NCI-H510A treated with DMSO at 0.1 percent for 48 hours (cell line): Measurements from ENCODE around the gene S100A7A.

Experiments
- DNase-seq: peaks from one replicate; lab custom pipeline; 2025; lab: John Stamatoyannopoulos, UW

S100A7A gene

DNA sequence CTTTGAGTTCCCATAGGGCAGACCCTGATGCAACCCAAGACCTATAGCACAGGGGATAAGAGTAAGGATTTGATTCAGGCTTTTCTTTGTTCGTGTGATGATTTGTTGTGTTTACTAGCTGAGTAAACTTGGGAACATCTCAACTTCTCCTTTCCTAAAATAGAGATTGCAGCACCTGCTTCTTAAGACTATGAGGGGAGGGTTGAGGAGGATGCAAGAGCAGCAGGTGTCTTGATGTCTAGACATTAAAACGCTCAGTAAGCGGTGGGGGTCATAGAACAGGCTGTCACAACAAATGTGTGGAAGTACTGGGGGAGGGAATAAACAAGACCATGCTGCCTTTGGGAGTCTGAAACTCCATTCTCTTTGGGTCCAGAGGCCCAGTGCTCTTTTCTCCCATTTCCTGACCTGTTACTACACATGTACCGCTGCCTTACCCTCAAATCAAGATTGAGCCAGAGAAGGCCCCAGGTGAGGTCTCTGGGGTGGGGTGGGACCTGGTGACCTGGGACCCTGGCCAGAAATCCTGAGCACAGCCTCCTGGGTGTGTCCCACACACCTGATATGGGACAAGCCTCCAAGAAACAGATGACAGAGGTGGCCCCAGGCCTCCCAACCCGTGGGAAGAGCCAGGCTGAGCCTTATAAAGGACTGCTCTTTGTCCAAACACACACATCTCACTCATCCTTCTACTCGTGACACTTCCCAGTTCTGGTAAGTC is at the start of gene S100A7A:
Gene S100A7A (plus strand): TSS at position 671 of the 721 bp plus-strand sequence. CDS start 1,563 bp downstream, outside the sequence.
- no peak for DNase-seq

DNA sequence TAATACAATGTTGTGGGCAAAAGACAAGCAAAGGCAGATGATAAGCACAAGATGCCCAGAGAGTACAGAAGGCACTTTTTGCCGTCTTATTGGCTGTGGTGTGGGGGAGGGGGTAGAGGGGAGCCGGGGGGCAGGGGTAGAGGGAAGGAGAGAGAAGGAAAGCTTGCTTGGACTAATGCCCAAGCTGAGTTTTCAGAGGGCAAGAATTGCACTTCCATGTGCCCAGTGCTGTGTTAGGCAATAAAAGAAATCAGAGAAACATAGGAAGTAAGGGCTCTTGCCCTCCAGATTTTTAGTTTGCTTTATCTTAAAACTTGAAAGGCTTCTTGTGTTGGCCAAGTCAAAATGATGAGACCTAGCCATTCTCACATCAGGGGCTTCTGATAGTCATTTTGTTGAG is 49.2 kb upstream of the S100A7A start:
- no peak for DNase-seq

DNA sequence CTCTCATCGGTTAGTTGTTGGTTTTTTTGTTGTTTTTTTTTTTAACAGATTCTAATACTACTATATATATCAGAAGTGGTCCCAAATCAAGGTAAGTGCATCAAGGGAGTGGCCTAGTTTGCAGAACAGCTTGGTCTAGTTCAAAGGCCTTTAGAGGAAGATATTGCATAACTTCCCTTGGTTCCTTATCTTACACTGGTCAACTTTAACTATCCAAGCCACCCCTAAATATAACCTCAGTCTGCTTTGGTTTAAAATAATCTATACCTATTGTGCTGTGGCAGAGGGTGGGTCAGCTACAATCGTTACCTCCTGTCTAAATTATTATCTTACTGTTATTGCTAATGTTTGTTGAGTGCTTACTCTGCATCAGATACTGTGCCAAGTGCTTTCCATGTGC is 47.8 kb upstream of the S100A7A start:
- no peak for DNase-seq

DNA sequence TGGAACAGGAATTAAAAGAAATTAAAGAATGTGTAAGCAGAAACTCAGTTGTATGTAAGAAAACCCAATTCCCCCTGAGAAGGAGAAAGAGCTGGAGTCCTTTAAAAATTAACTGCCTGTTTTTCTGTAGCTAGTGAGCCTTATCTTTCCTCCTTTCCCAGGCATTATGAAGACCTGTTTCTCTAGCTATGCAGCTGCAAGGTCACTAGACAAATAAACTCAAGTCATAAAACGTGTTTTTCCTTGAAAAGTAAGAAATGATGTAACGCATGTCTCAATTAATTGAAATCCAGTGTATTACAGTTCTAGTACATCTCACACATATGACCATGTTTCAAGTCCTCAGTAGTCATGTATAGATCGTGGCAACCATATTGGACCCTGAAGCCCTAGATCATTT is 46.2 kb upstream of the S100A7A start:
- DNase-seq, result no peak

DNA sequence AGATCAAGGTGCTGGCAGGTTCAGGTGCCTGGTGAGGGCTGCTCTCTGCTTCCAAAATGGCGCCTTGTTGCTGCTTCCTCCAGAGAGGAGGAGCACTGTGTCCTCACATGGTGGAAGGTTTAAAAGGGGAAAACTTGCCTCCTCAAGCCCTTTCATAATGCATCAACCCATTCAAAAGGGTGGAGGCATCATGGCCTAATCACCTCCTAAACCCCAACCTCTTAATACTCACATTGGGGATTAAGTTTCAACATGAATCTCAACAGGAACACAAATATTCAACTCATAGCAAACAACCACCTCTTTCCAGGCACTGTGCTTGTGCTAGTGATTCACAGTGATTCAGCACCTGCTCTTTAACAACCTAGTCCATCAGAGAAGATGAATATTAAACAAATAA is 45.1 kb upstream of the S100A7A start:
- no peak for DNase-seq

DNA sequence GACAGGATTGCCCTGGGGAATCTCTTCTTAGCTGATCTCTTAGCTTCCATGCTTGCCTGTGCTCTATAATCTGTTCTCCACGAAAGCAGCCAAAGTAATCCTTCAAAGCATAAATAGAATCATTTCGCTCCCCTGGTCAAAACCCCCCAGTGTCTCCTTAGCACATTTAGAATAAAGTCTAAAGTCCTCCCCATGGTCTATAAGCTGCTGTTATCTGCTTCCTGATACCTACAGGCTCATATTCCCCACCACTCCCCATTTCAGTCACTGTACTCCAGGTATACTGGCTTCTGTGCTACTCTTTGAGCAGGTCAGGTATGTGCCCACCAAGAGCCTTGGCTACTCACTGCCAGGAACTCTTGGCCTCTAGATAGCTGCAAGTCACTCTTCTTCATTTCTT is 43.7 kb upstream of the S100A7A start:
- DNase-seq, result no peak

DNA sequence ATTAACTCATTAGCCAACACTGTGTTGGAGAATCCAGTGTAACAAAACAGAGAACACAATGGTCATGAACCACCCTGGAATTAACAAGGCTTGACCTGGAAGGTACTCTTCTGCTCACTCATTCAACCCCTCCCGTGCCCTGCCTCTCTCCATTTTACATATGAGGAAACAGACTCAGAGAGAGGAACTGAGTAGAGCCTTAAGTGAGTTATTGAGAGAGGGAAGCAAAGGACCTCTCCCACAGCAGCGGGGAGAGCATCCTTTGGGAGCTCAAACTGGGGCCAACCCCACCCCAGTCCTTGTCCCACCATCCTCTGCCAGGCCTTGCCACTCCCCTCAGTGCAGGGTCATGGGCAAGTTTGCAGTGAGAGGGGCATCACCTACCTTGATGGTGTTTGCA is 42.2 kb upstream of the S100A7A start:
- no peak for DNase-seq

DNA sequence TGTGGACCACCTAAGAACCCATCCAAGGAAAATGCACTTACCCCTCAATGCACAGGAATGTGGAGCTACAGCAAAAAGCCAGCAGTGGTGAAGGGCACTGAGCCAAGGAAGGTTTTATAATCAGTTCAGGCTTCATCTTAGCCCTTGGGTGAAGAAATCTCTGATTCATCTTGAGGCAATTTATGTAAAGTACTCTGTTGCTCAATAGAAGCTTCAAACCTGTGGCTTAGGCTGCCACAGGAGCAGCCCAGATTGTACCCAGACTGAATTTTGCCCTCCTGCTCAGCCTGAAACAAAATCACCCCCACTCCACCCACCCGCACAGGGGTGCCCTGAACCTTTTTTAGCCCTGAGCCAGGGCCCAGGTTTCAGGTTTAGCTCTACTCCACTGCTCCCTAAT is 40.8 kb upstream of the S100A7A start, which contains the start of gene S100A12:
Gene S100A12 (minus strand): TSS at position 111 of the 400 bp plus-strand sequence. CDS start 1,029 bp downstream, outside the sequence.
- DNase-seq, result no peak

DNA sequence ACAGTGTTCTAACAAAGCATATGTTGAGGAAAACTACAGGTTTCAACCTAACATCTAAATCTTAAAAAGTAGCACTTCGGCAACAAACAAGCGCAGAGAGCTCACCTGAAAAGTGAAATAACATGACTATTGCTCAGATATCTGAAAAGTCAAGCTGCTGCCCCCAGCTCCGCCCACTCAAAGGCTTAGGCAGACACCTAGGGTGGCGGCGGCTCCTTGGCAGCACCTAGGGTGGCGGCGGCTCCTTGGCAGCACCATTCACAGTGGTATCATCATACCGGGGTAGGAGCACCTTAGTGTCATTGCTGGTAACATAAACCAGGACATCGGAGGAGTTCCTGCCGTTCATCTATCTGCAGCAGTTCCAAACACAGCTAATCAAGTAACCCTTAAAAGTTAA is 36.7 kb upstream of the S100A7A start:
- no peak for DNase-seq

DNA sequence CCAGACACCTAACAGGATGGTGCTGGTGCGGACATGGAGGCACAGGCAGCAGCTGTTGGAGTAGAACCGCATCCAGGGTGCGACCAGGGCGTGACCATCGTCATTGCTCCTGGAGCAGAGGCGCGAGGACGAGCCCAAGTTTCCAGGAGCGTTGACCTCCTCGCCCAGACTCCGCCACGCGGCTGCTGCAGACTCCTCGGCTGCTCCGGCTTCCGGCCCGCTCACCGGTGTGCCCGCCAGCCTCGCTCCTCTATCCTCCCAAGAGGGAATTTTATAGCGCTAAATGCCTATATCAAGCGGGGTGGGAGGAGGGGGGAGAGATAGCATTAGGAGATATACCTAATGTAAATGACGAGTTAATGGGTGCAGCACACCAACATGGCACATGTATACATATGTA is 35.6 kb upstream of the S100A7A start:
- DNase-seq, result no peak

DNA sequence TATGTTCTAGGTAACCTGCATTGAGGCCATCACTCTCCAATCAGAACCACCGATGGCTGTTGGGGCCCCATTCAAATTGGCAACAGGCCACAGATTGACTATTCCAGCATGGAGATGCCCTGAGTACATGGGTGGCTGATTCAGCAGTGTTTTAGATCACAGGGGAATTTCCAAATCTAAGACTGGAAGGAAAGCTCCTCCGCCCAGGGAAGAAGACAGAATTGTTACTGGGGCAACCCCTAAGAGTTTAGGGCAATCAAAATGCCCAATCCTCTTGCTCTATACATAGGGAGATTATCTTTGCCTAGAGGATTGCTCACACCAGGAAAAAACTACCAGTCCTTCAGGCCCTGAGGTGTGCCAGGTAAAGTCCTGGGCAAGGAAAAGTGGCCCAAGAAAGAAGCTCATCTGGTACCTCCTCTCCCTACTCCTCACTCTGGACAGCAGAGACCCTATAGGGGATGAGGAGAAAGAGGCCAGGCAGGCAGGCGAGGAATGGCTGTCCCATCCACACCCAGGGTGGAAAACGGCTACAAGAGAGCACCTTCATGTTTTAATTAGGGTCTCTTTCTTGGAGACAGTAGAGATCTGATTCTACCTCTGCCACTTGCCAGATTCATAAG is 31.3 kb upstream of the S100A7A start:
- no peak for DNase-seq

DNA sequence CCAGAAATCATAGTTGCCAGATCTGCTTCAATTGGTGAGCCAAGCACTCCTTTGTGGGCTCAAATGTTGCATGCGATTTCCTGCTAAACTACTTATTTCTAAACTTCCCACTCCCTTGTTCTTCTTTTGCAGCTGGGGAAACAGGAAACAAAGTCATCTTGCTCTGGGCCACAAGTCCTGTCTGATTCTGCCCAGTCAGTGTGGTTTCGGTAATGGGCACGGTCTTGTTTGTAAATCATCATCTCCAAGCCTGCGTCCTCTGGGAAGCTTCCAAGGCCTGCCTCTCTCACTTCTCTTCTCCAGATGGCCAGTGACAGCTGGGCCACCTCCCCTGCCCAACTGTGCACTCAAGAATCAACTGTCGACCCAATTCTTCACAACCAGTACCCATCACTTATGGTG is 29.8 kb upstream of the S100A7A start:
- no peak for DNase-seq

DNA sequence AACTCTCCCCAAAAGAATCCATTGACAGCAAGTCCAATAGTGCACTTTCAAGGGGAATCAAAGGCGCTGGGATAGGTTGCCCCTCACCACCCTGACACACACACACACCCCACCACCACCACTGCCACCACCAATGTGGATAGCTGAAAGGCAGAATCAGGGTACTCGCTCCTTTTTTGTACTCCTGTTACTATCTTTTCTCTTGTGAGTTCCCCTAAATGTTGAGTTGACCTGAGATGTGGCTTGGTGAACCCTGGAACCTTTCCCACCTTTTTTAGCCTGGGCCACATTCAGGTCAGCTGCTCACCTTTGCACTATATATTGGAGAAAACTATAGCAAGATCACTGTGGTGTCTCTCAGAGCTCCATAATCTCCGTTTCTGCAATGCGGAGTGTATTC is 29.3 kb upstream of the S100A7A start:
- DNase-seq, result no peak

DNA sequence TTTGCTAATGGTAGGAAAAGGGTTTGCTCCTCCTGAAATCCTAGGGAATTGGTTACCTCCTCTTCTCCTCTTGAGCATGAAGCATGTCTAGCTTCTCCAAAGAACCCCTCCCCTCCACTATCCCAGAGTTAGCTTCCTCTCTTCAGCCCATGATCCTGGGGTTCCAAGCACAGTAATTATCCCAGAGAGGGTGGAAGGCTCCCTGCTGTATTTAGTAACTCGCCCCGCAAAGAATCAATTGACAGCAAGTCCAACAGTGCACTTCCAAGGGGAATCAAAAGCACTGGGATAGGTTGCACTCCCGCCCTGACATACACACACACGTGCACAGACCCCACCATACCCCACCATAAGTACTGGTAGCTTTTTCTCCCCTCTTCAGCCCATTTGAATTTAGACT is 28.5 kb upstream of the S100A7A start:
- no peak for DNase-seq

DNA sequence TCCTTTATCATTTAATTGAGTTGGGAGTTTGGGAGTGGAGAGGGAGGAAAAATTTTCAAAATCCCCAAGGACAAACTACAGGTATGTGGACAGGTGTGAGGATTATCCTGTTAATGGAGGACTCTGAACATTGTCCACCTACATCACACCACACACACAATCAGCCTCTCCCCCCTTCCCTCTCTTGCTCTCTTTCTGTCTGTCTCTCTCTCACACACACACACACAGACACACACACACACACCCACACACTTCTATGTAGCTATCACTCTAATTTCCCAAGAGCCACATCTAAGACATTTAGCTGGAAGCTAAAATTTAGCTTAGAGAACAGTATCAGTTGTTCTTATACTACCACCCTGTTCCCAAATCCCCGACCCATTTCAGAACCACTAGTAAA is 26.9 kb upstream of the S100A7A start:
- no peak for DNase-seq

DNA sequence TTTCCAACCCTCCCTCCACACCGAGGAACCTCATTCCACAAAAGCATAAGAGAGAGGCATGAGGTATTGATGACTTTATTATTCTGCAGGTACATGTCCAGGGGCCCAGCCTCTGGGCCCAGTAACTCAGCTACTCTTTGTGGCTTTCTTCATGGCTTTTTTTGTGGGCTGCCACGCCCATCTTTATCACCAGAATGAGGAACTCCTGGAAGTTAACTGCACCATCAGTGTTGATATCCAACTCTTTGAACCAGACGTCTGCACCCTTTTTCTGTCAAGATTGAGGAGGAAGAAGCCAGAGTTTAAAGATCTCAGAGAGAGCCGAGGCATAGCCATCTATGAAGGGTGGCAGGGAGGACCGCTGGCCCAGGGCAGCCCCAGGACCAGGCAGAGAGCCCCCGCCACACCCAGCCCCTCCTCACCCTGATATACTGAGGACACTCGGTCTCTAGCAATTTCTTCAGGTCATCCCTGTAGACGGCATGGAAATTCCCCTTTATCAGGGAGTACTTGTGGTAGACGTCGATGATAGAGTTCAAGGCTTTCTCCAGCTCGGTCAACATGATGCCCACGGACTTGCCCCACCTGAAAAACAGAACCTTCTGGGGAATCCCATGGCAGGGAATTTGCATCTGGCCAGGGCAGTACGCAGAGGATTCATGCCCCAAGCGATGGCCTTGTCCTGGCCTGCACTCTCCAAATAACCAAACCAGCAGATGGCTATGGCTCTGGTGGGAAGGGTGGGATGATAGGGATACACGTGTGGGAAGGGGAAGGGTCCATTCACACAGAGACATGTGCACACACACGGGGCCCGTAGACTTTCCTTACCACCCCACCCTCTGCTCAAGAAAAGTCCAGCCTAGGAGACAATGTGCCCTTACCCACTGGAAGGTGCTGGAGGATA is 26.1 kb upstream of the S100A7A start:
- no peak for DNase-seq

DNA sequence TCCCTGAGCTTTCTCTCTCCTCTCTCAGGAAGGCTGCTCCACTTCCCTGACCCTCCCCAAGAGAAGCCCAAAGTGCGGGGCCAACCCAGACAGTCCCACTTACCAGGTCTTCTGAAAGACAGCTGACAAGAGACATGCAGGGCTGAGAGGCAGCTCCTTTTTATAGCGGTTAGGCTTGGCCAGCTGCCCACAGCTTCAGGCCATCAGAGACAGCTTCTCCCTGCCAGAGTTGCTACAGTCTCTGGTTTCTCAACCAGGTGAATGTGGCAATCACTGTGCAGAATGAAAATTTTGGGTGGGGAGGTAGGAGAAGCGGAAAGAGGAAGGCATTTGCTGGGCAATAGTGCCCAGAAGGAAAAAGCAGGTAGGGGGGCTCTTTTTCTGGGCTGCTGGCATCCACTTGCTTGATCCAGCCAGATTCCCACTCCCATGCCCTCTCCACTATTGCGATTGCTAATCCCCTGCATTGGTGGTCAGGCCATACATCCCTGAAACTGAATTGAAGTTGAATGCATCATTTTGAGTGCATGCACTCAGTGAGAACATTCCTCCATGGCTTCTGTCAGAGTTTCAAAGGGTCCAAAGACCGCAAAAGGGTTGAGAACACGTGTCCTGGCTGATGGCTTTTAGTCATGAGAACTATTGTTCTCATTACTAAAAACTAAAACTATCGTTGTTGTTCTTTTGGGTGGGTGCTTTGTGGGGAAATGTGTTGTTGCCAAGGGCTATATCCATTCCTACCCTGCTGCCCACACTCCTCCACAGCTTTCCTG is 25.2 kb upstream of the S100A7A start, which contains the start of gene S100A8:
Gene S100A8 (minus strand): TSS at position 136 of the 773 bp plus-strand sequence. CDS start 538 bp downstream, outside the sequence.
- no peak for DNase-seq

DNA sequence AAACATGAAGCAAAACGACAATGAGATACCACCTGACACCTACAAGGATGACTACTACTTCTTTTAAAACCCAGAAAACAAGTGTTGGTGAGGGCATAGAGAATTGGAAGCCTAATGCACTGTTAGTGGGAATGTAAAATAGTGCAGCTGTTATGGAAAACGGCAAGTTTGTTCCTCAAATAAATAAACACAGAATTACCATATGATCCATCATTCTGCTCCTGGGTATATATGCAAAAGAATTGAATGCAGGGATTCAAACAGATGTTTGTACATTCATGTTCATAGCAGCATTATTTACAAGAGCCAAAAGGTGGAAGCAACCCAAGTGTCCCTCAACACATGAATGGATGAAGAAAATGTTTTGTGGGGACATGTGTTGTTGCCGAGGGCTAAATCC is 24.1 kb upstream of the S100A7A start:
- DNase-seq, result no peak

DNA sequence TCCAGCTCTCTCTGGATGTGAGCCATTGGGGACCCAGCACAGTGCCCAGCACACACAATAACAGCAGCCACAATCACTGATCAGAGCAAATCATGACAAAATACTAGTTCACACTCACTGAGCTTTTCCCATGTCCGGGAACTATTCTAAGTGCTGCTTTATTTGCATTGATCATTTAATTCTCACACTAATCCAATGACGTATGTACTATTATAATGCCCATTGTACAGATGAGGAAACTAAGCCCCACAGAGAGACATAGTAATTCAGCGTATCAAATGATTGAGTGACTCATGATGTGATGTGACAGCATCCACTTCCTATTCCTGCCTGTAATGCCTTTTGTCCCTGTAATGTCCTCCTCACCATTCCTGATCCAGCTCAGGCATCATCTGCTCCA is 23.5 kb upstream of the S100A7A start:
- no peak for DNase-seq

DNA sequence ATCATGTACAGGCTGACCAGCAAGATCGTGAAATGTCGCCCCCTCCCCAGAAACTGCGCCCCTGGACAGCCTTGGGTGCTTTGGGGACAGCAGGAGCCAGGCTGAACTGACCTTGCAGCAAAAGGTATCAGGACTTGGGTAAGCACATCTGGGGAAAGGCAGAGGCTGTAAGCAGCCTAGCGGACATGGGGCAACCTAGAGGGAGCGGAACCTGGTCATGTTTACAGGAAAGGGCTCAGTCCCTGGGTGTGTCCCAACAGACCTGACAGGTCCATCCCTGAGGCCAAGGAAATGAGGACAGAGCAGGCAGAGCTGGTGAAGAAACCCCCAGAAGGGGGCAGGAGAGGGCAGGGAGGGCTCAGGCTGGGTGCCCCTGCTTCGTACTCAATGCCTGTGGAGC is 22.4 kb upstream of the S100A7A start:
- no peak for DNase-seq

DNA sequence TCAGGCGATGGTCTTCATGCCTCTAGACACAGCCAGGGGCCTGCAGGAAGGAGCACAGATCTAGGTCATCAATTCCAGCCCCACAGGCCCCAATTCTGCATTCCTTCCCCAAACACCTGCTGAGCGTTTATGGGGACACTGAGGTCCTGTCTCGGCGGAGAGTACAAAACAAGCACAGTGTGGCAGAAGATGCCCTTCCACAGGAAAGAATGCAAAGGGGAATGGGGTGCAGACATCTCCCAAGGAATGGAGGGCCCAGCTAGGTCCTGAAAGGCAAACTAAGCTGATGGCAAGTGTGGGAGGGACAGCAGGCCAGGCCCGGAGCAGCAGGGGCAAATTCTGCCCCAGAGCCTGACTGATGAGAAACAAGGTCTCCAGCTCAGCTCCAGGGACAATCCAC is 21.9 kb upstream of the S100A7A start:
- no peak for DNase-seq

DNA sequence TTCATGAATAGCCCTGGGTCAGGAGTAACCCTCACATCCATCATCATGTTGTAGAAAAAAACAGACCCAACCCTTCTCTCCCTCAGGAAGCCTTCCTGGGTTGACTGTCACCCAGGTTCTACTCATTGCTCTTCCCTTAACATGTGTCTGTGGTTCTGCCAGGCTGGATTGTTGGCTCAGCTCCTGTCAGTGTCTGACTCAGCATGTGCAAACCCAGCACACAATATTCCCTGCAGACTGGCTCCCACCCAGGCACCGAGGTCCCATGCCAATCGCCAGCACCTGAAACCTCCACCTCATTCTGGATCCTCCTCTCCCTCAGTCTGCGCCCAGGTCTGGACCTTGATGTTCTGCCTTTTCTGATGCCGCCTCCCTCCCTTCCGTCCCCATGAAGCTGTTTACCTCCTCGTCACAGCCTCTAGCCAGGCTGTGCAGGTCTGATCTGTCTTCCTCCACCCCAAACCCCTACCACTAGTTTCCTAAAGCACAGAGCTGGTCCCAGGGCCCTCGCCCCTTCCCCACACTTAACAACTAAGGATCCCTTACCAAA is 21.1 kb upstream of the S100A7A start:
- no peak for DNase-seq
